G401.6 (cell line): Measurements from ENCODE around the gene LEFTY1.
"Not testable (repeated sequence)": the region's sequence is repeated elsewhere in the genome, so short reads cannot be mapped to it uniquely, and the experiment has no call there.

Source experiments
- FAIRE-seq: peaks from 2 replicates; lab custom pipeline; 2012; peaks lifted over from hg19 to GRCh38; lab: Jason Lieb, UNC

Gene LEFTY1

GRCh38 chr1:225888898-225889601 lies at the start of gene LEFTY1:
Gene LEFTY1, minus strand, starts transcription at chr1:225889146. Its CDS starts 80 bp downstream, at chr1:225889066.
- no peak for FAIRE-seq

- FAIRE-seq = no peak
These were observed 48.4 kb upstream of the LEFTY1 start for GRCh38 chr1:225937048-225937968.

- FAIRE-seq = no peak
These were observed 47.6 kb upstream of the LEFTY1 start for GRCh38 chr1:225936523-225936922.

- not testable (repeated sequence) for FAIRE-seq
These were observed 47.1 kb upstream of the LEFTY1 start for GRCh38 chr1:225936086-225936485.

- no peak for FAIRE-seq
These were observed 45.8 kb upstream of the LEFTY1 start for GRCh38 chr1:225934711-225935110.

- no peak for FAIRE-seq
These were observed 44.1 kb upstream of the LEFTY1 start for GRCh38 chr1:225933072-225933471.

GRCh38 chr1:225931270-225932136 lies 42.6 kb upstream of the LEFTY1 start:
- no peak for FAIRE-seq

- no peak for FAIRE-seq
These were observed 41.6 kb upstream of the LEFTY1 start for GRCh38 chr1:225930566-225930965.

GRCh38 chr1:225929462-225929861 lies 40.5 kb upstream of the LEFTY1 start:
- not testable (repeated sequence) for FAIRE-seq

- no peak for FAIRE-seq
These were observed 39.5 kb upstream of the LEFTY1 start for GRCh38 chr1:225928186-225929175.

GRCh38 chr1:225926551-225927113 lies 37.7 kb upstream of the LEFTY1 start:
- no peak for FAIRE-seq

- peak; percentile 59 for FAIRE-seq
These were observed 35.0 kb upstream of the LEFTY1 start, which contains the start of gene PYCR2 for GRCh38 chr1:225923692-225924555. Gene PYCR2, minus strand, starts transcription at chr1:225924250. Its CDS starts 140 bp downstream, at chr1:225924110.

- no peak for FAIRE-seq
These were observed 34.4 kb upstream of the LEFTY1 start for GRCh38 chr1:225923381-225923691.

GRCh38 chr1:225921734-225922709 lies 33.1 kb upstream of the LEFTY1 start:
- FAIRE-seq = no peak

GRCh38 chr1:225919906-225920305 lies 31.0 kb upstream of the LEFTY1 start:
- FAIRE-seq = no peak

GRCh38 chr1:225918280-225918679 lies 29.3 kb upstream of the LEFTY1 start:
- no peak for FAIRE-seq

- no peak for FAIRE-seq
These were observed 28.6 kb upstream of the LEFTY1 start for GRCh38 chr1:225917536-225917935.

GRCh38 chr1:225917101-225917500 lies 28.2 kb upstream of the LEFTY1 start:
- FAIRE-seq = no peak
